Lung microvascular endothelial cell (primary cell): ENCODE measurements around the gene ASTN2. TPM values are rescaled to one million over a fixed set of nuclear protein-coding genes. Genes with fewer than 3 reads are reported as not detected.
"Not testable (repeated sequence)": the region's sequence is repeated elsewhere in the genome, so short reads cannot be mapped to it uniquely, and the experiment has no call there.

Source experiments
- DNase-seq, 2 donors: peaks; one replicate each; pipeline versions ENCODE4 v3.0.0 to v3.0.0-alpha.2; 2010; ENCODE audit warnings: low read depth in 2 of 2
- total RNA-seq: library from RNA; depleted of rRNA; stranded (reverse); fragments of >200 nt; gene quantifications from 2 replicates; pipeline ENCODE4 v1.2.1, GENCODE V29; 2014

ASTN2 gene
- total RNA-seq, 1 donor from 2014 or later, result 0.99 TPM

DNA sequence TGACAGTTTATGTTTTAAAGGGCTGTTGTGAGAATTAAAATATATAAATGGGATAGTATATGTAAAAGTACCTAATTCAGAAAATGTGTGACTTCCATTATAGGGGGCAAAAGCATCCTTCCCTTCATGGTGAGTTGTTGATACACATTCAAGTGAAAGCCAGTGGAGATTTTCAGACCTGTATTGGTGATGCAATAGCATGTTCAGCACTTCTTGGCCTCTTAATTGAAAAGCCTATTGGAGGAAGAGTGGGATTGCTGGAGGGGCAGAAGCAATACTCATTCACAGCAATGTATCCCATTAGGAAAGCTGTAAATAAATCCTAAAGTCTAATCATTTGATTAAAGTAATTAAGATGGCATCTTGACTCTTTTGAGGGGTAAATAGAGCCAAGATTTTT is 710.4 kb downstream of the ASTN2 start:
- no peak for DNase-seq

DNA sequence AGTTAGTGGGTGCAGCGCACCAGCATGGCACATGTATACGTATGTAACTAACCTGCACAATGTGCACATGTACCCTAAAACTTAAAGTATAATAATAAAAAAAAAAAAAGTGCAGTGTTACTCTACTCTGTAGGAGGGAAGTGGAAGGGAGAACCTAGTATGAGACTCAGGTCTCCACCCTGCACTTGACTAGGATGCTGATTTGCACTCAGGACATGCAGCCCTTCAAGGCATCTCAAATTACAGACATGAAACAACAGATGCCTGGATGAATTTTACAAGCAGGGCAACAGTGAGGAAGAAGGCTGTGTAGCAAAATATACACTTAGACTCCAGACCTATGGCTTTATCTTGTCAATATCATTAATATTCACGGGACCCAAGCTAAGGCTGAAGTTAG is 711.2 kb downstream of the ASTN2 start:
- no peak for DNase-seq

- no peak for DNase-seq
Observed at GRCh38 chr9:116701940-116702642, 712.8 kb downstream of the ASTN2 start.

DNA sequence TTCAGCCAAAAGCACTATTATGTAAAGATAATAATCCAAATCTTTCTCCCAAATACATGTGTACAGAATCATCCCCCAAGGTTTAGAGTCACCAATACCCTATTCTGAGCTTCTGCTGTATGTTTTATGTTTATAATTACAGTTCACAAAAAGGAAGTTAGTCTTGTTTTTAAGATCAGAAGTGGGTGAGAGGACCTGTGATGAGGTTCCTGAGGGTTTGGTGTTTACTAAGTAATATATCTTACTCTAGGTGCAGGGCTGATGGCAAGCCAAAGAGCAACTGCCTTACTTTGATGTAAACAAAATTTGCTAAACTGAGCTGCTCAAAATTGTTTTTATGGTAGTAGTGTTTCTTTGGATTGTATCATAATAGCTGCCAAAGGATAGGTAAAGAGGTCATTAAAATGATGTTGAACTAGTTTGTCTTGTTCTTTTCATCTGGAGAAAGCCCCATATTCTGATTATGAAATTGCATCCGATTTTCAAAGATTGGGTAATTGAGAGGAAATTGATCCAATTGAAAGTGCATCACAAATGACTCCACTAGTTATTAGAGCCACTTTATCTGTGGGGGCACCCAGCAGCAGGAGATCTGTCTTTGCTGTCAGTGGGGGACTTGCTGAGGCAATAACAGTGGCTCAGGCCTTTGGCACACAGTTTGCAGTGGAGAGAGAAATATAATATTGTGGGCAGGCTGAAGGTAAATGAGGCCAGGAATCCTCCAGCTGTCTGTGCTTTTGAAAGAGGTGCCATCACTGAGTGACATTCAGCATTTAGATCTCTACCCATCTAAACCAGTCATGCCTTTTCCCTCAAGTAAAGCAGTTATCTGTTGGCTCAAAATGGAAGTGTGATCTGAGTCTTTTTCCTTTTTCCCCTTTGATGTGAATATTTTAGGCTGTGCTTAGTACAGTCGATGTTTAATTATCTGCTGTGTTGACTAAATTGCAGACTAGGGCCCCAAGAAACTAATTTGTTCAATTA is 713.7 kb downstream of the ASTN2 start:
- no peak for DNase-seq

DNA sequence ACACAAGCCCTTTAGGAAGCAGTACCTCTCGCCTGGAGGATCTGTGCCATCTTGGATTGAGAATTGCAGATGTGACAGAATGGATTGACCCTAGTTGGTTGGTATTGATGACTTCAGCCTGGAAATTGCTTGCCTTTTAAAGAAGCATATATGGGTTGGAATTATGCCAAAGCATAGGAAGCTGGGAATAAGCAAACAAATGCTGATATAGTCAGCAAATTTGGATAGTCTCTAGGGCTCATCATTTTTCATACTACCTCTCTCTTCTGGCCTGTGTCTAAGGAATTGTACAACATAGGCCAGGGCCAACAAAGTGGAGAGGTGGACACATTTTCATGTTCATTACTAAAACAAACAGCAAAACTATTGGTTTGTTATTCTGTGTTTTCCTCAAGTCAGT is 714.6 kb downstream of the ASTN2 start:
- DNase-seq, result no peak

- DNase-seq, result no peak
Observed at GRCh38 chr9:116697887-116698286, 717.0 kb downstream of the ASTN2 start.

DNA sequence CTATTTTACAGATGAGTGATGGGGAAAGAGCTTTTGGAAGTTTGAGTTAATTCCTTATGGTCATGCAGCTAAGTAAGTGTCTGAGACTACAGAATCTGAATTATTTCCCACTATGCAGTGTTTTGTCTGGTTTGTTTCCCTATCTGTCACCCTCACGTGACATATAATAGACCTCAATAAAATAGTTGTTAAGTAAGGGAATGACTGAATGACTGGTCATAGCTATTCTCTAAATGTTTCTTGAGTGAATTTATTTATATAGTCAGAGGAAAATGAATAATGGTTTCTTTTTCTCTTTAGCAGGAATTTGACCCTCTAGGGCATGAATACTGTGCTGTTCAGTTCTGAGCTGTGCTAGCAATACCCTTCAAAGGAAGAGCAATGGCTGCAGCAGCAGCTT is 717.5 kb downstream of the ASTN2 start:
- DNase-seq, result peak in 1 of 2 donors; percentile 47

DNA sequence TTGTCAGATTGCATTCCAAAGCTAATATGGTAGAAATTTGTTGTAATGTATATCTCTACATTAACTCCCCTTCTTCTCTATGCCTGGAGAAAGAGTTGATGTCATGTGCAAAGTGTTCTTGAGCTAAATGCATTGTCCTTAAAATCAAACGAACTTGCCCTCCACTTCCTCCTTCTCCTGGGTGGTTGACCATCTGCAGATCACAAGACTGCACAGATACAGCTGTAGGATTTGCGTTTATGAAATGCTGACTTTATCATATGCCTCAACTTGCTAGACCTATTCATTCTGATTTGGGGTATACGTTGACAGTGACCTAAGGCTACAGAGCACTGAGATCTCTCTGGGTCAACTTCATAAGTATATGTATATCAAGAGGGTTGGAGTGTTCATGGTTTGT is 719.4 kb downstream of the ASTN2 start:
- DNase-seq, result no peak

- no peak for DNase-seq
Observed at GRCh38 chr9:116694785-116695291, 720.0 kb downstream of the ASTN2 start.

DNA sequence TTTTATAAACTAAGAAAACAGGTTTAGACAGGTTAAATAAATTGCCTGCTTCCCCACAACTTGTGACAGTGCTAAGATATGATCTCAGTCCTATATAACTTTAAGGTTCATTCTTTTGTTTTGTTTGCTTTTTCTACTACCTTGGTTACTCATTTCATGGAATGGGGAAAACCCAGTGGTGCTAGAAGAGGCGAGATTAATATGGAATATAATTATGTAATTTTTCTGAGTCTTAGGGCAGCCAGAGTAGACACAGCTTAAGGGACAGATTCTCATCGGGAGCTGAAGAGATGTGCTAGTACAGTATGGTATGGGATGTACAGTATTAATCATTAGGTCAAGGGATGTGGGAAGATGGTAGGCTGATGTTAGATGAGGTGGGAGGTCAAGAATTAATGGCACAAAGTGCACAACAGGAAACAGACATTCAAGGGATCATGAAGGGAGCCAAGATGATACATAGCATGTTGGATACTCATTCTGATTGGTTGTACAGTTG is 721.6 kb downstream of the ASTN2 start:
- peak; percentile 6 to 70 for DNase-seq

GRCh38 chr9:116692616-116693015 is 722.2 kb downstream of the ASTN2 start:
- no peak for DNase-seq

GRCh38 chr9:116691607-116692006 is 723.2 kb downstream of the ASTN2 start:
- DNase-seq, result no peak

- DNase-seq, result not testable (repeated sequence)
Observed at GRCh38 chr9:116690805-116691204, 724.1 kb downstream of the ASTN2 start.

- no peak for DNase-seq
Observed at GRCh38 chr9:116689486-116690032, 725.3 kb downstream of the ASTN2 start.

DNA sequence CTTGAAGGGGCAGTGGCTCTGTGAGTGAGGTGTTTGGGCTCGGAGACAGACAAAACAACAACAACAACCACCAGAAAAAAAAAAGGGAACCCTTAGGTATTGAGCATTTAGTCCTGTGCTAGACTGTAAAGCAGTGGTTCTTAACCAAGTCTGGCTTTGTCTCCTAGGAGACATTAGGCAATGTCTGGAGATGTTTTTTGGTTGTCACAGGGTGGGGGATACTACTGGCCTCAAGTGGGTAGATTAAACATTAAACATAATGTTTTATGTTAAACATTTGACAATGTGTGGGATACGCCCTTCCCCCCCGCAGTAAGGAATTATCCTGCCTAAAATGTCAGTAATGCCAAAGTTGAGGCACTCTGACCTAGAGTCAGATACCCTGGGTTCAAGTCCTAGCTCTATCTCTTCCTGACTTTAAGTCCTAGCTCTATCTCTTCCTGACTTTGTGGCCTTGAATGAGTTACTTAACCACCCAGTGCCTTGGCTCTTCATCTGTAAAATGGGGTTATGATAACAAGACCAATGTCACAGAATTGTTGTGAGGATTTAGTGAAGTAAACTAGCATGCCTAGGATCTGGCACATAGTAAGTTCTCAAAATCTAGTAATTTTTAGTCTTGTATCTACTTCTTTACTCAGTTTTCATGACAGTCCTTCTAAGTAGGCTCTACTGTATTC is 725.9 kb downstream of the ASTN2 start:
- DNase-seq, result no peak

DNA sequence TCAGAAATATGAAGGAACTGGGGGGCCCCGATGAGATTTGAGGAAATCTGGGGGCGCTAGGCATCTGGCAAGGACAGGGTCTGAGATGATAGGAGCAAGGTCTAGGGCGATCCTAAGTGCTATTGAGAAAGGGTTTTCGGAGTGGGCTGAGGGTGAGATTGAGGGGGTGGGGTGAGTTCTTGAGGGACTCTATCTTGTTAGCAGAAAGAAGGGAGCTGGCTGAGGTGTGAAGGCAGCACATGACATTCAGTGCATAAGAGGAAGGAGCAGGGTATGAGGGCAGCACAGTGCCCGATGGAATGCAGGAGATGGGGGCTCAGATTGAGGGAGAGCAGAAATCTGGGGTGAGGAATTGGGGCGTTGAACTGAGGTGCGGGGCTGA is 727.1 kb downstream of the ASTN2 start:
- peak in 1 of 2 donors; percentile 13 for DNase-seq

GRCh38 chr9:116687074-116687753 is 727.6 kb downstream of the ASTN2 start, which contains the start of gene TRIM32:
Gene TRIM32 (plus strand): TSS chr9:116687305. CDS start chr9:116697743, 10,438 bp downstream.
- peak; percentile 88 to 91 for DNase-seq

- no peak for DNase-seq
Observed at GRCh38 chr9:116686693-116687073, 728.2 kb downstream of the ASTN2 start.

DNA sequence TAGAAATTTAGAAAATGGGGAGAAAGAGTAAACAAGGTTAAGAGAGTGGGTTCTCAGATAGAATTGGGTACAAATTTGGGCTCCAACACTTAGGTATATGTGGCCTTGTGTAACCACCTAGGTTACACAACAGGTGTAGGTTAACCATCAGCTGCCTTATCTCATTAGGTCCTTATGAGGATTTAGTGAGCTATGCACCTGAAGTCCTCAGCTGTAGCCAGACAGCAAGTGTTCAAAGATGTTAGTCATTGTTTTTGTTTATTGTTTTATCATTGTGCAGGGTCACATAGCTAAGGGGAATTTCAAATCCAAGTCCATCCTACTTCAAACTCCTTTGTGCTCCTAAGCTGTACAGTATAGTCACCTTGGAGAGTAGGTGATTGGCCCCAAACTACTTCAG is 728.7 kb downstream of the ASTN2 start:
- DNase-seq, result no peak

- no peak for DNase-seq
Observed at GRCh38 chr9:116685166-116685565, 729.7 kb downstream of the ASTN2 start.

DNA sequence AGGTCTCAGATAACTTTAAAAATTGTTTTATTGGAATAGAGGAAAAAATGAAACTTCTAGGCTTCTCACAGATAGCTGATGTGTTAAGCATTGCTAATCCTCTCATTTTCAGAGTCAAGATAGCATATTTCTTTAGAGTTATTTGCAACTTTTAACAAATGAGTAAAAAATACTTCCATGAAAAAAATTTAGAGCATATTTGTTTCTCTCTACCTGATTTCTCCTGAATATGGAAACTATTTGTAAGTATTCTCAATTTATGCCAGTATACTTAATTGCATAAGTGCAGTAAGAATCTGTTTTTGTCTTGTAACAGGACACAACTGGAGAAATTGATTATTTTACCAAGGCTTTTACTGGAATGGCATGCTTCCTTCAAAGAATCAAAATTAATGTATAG is 731.3 kb downstream of the ASTN2 start:
- no peak for DNase-seq
